Lung (tissue), 12 donors: Measurements from ENCODE around the gene AURKA. TPM values are rescaled to one million over a fixed set of nuclear protein-coding genes. Genes with fewer than 3 reads are reported as not detected.
A peak's percentile ranks its signal among the peaks of the same experiment; 100 is the strongest.

ENCODE experiments used
- ATAC-seq: fragments of 200-7000 bp; cut with Tn5 transposase; one replicate; pipeline ENCODE4 v1.9.1; 2020; ENCODE audit warnings: moderate number of reproducible peaks; ENCODE audit not compliant: insufficient read depth, low FRiP score
- DNase-seq, 3 donors: peaks; one replicate each; pipeline ENCODE4 v3.0.0-alpha.2; 2013 to 2017
- H3K27ac ChIP-seq, 2 donors: one replicate each; pipeline ENCODE4 v1.5.1; 2013; ENCODE audit warnings: mild to moderate bottlenecking in 2 of 2, moderate library complexity in 2 of 2, control low read depth in 1 of 2, inconsistent platforms in 1 of 2, low read depth in 1 of 2, low read length in 1 of 2
- H3K27me3 ChIP-seq, 3 donors: one replicate each; pipeline ENCODE4 v1.5.1; 2013; ENCODE audit warnings: low read length in 2 of 3; ENCODE audit not compliant: control insufficient read depth in 3 of 3, insufficient read depth in 3 of 3
- H3K36me3 ChIP-seq, 4 donors: one replicate each; pipeline ENCODE4 v1.5.1; 2013; ENCODE audit warnings: low read length in 4 of 4, mild to moderate bottlenecking in 1 of 4, moderate library complexity in 1 of 4; ENCODE audit not compliant: control insufficient read depth in 4 of 4, insufficient read depth in 4 of 4
- H3K4me1 ChIP-seq, 5 donors: one replicate each; pipeline ENCODE4 v1.5.1; 2013; ENCODE audit warnings: low read length in 5 of 5, mild to moderate bottlenecking in 2 of 5, moderate library complexity in 1 of 5; ENCODE audit not compliant: control insufficient read depth in 5 of 5, insufficient read depth in 5 of 5
- H3K4me3 ChIP-seq: one replicate; pipeline ENCODE4 v1.5.1; 2013; ENCODE audit warnings: mild to moderate bottlenecking, control low read depth, moderate library complexity
- H3K9ac ChIP-seq, 2 donors: one replicate each; pipeline ENCODE4 v1.5.1; 2013; ENCODE audit warnings: low read length in 2 of 2, control low read depth in 1 of 2; ENCODE audit not compliant: insufficient read depth in 1 of 2
- H3K9me3 ChIP-seq, 4 donors: one replicate each; pipeline ENCODE4 v1.5.1; 2013; ENCODE audit warnings: low read length in 3 of 4, mild to moderate bottlenecking in 1 of 4, moderate library complexity in 1 of 4; ENCODE audit not compliant: control insufficient read depth in 4 of 4, insufficient read depth in 3 of 4
- WGBS, 2 donors: extraction: QIAGEN DNeasy Blood & Tissue Kit; methylation state at CpG; one replicate each; pipeline ENCODE4 v1.1.7; 2013; 5-methylcytosine and 5-hydroxymethylcytosine counted together
- polyA plus RNA-seq, 2 donors: library from polyadenylated mRNA; stranded (reverse); fragments of 200-250 nt; gene quantifications; one replicate each; pipeline ENCODE4 v1.2.1, GENCODE V29; 2013
- total RNA-seq, 2 donors: library from RNA; depleted of rRNA in 1 of 2; stranded (reverse); fragments of >200 nt in 1 of 2; gene quantifications; one replicate each; pipeline ENCODE4 v1.2.1, GENCODE V29; 2014 to 2021
- TF ChIP-seq, protein P1 (sequence below): IDR thresholded peaks from 2 replicates; pipeline ENCODE4 v1.5.1; 2012; ENCODE audit warnings: mild to moderate bottlenecking; ENCODE audit errors: control extremely low read depth, extremely low read depth
- donor health status: control.
- donor health status: control.
- donor health status: Bipolar disorder and iron deficiency.
- donor health status: healthy.
- donor health status: DM: yes; HTN: yes; CAD: no.

AURKA gene
- total and polyA plus RNA-seq, 4 donors, result 1.5 to 6.2 (median 3.2) TPM

DNA sequence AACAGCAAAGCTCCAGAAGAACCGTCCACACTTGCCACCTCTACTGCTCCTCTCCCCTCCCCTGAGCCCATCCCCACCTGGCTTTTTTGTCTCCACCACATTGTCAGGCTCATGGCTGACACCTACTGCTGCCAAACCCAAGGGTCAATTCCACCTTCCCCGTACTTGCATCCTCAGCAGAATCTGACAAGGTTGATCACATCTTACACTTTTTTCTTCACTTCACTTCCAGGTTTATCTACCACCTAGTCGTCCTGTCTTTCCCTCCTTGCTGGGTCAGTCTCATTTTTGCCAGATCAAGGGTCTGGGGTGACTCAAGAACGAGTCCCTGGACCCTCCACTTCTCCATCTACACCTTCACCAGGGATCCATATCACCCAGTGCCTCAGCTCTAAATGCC lies 3.1 kb downstream of the AURKA start:
- Histone ChIP-seq H3K9me3 (no peaks in the 10 kb centered on the region), H3K36me3 (peaks cover 0 to 14% (median 10%) of the 10 kb centered on the region in 4 donors), H3K4me1 (peaks cover 5 to 20% (median 11%) of the 10 kb centered on the region in 5 donors), H3K27me3 (no peaks in the 10 kb centered on the region), H3K27ac (no peak overlapping the region), H3K4me3 (no peak overlapping the region), H3K9ac (no peak overlapping the region)
- WGBS, 2 donors, result 87 to 91% methylated on average over 4 of the region's 4 CpGs
- no peak for DNase-seq
- TF ChIP-seq, protein P1, sequence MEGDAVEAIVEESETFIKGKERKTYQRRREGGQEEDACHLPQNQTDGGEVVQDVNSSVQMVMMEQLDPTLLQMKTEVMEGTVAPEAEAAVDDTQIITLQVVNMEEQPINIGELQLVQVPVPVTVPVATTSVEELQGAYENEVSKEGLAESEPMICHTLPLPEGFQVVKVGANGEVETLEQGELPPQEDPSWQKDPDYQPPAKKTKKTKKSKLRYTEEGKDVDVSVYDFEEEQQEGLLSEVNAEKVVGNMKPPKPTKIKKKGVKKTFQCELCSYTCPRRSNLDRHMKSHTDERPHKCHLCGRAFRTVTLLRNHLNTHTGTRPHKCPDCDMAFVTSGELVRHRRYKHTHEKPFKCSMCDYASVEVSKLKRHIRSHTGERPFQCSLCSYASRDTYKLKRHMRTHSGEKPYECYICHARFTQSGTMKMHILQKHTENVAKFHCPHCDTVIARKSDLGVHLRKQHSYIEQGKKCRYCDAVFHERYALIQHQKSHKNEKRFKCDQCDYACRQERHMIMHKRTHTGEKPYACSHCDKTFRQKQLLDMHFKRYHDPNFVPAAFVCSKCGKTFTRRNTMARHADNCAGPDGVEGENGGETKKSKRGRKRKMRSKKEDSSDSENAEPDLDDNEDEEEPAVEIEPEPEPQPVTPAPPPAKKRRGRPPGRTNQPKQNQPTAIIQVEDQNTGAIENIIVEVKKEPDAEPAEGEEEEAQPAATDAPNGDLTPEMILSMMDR, result no peak
- no peak for ATAC-seq

DNA sequence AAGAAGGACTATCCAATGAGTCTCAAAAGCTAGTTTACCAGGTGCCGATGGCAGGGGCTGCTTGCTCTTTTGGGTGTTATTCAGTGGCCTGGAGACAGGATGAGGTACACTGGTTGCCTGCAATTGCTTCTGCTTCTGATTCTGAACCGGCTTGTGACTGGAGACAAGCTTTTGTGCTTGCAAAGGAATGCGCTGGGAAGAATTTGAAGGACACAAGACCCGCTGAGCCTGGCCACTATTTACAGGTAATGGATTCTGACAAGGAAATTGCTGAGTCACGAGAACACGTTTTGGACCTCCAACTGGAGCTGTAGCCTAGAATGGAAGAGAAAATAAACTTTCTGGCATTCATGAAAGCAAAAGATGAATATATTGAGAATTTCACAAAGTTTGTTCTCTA lies 5.8 kb downstream of the AURKA start:
- no peaks in the 10 kb centered on the region for H3K9me3 ChIP-seq
- no peak overlapping the region for H3K9ac ChIP-seq
- DNase-seq, result no peak
- H3K4me1 ChIP-seq, result peaks cover 0 to 8% (median 6%) of the 10 kb centered on the region in 5 donors
- TF ChIP-seq, protein P1, result no peak
- peaks cover 0 to 23% (median 13%) of the 10 kb centered on the region in 4 donors for H3K36me3 ChIP-seq
- ATAC-seq, result no peak
- no peak overlapping the region for H3K4me3 ChIP-seq
- WGBS, 2 donors, result 96 to 97% methylated on average over 6 of the region's 6 CpGs
- H3K27ac ChIP-seq, result no peak overlapping the region
- no peaks in the 10 kb centered on the region for H3K27me3 ChIP-seq

DNA sequence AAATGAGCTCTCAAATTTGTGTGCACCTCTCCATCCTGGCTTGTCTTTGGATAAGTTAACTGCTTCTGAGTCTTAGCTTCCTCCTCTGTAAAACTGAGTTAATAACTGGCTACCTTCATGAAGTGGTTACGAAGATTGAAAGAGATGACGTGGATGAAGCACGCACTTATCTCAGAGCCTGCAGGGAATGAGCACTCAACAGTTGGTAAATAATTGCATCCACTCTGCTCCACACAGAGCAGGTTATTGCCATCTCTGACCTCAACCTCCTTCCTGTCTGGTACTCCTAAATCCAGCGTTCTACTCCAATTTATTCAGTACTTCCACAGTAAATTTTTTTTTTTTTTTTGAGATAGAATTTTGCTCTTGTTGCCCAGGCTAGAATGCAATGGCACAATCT lies 6.9 kb downstream of the AURKA start:
- H3K9me3 ChIP-seq, result no peaks in the 10 kb centered on the region
- peaks cover 0 to 23% (median 13%) of the 10 kb centered on the region in 4 donors for H3K36me3 ChIP-seq
- H3K9ac ChIP-seq, result no peak overlapping the region
- H3K27ac ChIP-seq, result no peak overlapping the region
- H3K4me1 ChIP-seq, result peaks cover 0 to 2% (median 0%) of the 10 kb centered on the region in 5 donors
- 81% methylated on average over 4 of the region's 4 CpGs for WGBS, 2 donors
- no peaks in the 10 kb centered on the region for H3K27me3 ChIP-seq
- no peak overlapping the region for H3K4me3 ChIP-seq
- ATAC-seq (no peak), DNase-seq (peak in 1 of 3 donors; percentile 26)
- TF ChIP-seq, protein P1, result no peak

DNA sequence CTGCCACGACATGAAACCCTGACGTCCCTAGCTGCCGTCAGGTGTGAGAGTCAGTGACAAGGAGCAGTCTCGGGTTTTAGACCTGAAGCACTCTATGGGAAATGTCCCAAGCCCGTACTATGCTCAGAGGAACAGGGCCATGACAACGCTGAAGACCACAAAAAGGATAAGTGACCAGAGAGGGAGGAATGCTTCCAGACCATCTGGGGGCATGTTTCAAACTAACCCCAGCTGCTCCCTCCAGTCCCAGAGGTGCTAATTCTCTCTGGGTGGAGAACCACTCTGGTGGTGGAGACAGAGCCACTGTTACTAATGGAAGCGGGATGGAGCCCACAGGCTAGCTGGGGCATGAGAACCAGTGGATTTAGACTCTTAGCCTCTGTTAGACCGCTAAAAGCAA lies 8.7 kb downstream of the AURKA start:
- DNase-seq (no peak), ATAC-seq (no peak)
- H3K4me1 ChIP-seq, result peaks cover 0 to 2% (median 0%) of the 10 kb centered on the region in 5 donors
- WGBS, 2 donors, result 94 to 95% methylated on average over 8 of the region's 8 CpGs
- H3K4me3 ChIP-seq, result no peak overlapping the region
- no peaks in the 10 kb centered on the region for H3K27me3 ChIP-seq
- H3K27ac ChIP-seq, result no peak overlapping the region
- H3K9ac ChIP-seq, result no peak overlapping the region
- TF ChIP-seq, protein P1, result no peak
- H3K36me3 ChIP-seq, result peaks cover 0 to 19% (median 13%) of the 10 kb centered on the region in 4 donors
- H3K9me3 ChIP-seq, result no peaks in the 10 kb centered on the region
